Activated CD4-positive, CD25-positive, alpha-beta regulatory T cell treated with anti-CD3 and anti-CD28 coated beads, Interleukin-2, amount 50 U/mL, for 72 hours (primary cell): ENCODE measurements around the gene SNCB.
"Not testable (repeated sequence)": the region's sequence is repeated elsewhere in the genome, so short reads cannot be mapped to it uniquely, and the experiment has no call there.

ENCODE experiments used
- DNase-seq: peaks from one replicate; pipeline ENCODE4 v3.0.0; 2021

Gene SNCB

DNA sequence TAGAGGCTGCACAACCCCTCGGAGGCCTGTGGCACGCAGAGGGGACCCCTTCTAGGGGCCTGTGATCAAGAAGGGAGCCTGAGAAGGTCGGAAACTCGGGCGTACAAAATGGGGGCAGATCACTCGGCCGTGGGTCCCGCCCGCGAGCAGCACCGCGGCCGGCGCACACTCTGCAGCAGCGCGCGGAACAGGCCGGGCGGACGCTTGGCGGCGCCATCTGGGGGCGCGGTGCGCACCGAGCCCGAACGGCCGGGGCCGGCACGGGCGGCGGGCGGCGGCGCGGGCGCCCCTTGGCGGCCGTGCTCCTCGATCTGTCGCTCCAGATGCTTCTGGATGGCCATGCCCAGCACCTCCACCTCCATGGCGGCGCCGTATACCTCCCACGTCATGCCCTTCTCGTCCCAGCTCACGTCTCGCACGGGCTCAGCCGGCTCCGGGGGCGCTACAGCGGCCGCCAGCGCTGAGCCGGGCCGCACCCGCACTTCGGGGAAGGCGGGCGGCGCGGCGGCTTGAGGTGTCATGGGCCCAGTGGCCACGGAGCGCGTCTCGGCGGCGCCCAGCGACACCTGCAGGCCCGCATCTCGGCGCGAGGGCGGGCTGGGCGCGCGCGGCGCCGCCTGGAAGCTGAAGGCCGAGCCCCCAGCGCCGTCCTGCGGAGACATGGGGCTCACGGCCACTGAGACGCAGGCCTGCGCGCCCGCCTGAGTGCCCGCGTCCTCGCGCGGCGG lies 33.5 kb downstream of the SNCB start:
- peak; percentile 55 for DNase-seq

DNA sequence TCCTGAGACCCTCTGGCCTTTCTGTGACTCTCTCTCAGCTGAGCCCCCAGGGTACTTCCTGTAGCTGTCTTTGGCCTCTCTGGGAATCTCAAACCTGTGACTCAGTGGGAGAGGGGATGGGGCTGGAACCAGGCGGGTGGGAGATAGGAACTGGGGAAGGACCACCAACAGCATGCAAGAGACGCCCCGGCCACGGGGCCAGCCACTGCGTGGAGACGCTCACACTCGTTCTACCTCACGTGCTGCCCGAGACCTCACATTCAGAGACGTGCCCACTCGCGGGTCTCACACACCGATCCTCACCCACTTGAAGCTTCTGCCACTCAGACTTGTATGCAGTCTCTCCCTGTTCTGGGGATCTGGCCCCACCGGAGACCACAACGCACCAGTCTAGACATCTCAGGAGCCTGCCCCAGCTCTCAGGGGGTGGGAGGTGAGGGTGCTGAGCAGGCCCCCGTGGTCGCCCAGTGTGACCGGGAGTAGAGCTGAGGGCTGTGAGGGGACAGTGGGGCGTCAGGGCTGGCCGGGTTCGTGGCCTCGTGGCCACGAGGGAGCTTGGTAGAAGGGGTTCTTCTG lies 34.2 kb downstream of the SNCB start:
- DNase-seq = no peak

DNA sequence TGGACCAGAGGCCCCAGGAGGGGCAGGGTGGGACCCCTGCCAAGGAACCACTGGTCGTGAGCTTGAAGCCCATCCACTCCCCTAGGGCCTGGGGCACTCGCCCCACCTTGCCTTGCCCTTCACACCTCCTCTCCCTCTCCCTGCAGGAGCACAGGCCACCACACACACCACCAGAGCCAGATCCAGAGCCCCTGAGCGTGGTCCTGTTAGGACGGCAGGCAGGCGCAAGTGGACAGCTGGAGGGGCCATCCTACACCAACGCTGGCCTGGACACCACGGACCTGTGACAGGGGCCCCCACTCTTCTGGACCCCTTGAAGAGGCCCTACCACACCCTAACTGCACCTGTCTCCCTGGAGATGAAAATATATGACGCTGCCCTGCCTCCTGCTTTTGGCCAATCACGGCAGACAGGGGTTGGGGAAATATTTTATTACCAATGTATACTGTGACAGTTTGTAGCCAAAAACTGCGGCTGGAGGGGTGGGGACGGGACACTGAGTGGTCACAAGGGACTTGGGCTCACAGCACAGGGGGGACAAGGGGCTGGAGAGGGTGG lies 34.9 kb downstream of the SNCB start:
- DNase-seq = no peak

DNA sequence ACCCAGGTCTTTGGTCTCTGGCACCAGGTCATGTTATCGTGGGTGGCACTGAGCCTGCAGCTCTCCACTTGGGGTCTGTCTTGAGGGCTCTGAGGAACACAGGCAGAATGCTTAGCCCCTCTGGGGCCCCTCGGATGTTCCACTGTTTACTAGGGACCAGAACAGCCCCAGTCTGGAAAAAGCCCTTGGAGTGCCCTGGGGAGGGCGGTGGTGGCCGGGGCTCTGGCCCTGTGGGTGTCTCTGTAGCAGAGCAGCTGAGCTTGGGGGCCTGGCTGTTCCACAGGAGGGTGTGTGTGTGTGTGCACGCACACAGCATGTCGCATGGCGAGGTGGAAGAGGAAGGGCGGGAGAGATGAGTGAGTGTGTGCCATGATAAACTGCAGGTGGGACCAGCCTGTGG lies 35.8 kb downstream of the SNCB start:
- DNase-seq = no peak

DNA sequence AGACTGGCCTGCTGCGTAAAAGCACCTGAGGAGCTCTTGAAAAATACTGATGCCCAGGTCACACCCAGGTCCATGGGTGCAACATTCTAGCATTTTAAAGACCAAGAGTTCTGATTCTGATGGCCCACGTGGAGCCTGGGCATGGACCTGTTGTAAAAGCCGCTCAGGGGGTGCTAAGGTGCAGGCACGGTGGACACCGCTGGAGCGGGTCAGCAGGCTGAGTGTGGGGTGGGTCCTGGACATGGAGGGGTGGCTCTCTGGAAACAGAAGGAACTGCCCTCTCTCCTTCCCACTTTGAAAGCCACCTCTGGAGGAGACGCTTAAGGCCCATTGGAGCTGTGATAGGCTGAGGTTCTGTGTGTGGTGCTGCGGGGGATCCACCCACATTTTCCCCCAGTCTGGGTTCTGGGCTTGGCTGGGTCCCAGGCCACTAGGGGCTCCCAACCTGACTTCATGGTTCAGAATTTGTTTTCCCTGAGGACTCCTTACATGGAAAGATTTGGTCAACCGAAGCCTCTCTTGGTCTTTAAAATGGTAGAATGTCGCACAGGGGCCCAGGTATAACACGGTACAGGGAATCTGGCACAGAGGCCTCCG lies 37.0 kb downstream of the SNCB start:
- no peak for DNase-seq

DNA sequence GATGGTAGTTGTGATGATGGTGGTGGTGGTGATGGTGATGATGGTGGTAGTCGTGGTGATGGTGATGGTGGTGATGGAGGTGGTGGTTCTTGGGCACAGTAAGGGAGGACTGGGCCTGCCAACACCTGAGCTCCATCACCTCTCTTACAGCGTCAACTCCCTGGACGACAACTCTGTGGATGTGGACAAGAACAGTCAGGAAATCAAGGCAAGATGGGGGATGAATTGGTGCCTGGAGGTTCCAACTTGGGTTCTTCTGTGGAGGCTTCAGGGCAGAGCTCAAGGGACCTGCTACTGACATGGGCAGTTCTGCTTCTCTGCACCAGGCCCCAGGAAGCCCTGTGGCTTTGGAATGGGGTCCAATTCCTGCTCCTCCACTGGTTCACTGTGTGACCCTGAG lies 37.8 kb downstream of the SNCB start:
- no peak for DNase-seq

DNA sequence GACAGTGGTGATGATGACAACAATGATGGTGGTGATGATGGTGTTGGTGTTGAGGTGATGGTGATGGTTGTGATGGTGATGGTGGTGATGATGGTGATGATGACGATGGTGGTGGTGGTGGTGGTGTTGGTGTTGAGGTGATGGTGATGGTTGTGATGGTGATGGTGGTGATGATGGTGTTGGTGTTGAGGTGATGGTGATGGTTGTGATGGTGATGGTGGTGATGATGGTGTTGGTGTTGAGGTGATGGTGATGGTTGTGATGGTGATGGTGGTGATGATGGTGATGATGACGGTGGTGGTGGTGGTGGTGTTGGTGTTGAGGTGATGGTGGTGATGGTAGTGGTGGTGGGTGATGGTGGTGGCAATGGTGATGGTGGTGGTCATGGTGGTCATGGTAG lies 38.7 kb downstream of the SNCB start:
- not testable (repeated sequence) for DNase-seq

DNA sequence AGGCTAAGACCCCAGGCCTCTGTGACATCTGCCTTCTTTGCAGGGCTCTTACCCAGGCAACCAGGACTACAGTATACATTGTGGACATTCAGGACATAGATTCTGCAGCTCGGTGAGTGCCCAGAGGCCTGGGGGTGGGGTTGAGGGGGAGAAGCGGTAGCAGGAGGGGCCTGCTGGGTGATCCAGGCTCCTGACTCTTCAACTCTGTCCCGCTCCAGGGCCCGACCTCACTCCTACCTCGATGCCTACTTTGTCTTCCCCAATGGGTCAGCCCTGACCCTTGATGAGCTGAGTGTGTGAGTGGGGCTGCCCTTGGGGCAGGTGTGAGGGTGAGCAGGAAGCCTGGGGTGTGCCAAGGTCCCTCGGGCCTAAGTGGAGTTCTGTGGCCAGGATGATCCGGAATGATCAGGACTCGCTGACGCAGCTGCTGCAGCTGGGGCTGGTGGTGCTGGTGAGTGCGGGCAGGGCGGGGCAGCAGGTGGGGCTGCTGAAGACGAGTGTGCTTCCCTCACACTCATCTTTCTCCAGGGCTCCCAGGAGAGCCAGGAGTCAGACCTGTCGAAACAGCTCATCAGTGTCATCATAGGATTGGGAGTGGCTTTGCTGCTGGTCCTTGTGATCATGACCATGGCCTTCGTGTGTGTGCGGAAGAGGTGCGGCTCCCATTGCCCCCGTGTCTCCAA lies 40.2 kb downstream of the SNCB start:
- DNase-seq = no peak

DNA sequence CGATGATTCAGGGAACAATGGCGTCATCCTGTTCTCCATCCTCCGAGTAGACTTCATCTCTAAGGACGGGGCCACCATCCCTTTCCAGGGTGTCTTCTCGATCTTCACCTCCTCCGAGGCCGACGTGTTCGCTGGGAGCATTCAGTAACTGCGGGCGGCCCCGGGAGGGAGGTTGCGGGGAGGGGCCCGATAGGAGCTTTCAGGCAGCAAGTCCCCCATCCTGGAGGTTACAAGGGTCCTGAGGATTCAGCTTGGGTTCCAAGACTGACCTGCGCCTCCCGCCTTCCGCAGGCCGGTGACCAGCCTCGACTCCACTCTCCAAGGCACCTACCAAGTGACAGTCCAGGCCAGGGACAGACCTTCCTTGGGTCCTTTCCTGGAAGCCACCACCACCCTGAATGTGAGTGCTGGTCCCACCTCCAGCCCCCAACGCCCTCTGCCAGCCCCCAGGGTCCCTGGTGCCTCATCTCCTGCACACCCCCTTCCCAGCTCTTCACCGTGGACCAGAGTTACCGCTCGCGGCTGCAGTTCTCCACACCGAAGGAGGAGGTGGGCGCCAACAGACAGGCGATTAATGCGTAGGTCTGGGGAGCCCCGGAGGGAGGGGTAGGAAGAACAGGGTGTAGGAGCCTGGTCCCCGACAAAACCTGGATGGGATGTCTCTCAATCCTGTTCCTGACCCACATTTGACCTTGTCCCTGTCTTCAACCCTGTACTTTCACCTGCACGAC lies 41.1 kb downstream of the SNCB start:
- DNase-seq = no peak

DNA sequence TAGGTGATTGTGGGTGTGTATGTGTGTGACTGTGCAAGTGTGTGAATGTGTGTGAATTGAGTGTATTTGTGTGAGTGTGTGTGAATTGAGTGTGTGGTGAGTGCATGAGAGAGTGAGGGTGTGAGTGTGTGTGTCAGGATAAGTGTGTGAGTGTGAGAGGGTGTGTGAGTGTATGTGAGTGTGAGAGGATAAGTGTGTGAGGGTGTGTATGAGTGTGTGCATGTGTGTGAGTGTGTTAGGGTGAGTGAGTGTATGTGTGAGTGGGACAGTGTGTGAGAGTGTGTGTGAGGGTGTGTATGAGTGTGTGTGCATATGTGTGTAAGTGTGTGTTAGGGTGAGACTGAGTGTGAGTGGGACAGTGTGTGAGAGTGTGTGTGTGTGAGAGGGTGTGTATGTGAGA lies 42.0 kb downstream of the SNCB start:
- DNase-seq = no peak

DNA sequence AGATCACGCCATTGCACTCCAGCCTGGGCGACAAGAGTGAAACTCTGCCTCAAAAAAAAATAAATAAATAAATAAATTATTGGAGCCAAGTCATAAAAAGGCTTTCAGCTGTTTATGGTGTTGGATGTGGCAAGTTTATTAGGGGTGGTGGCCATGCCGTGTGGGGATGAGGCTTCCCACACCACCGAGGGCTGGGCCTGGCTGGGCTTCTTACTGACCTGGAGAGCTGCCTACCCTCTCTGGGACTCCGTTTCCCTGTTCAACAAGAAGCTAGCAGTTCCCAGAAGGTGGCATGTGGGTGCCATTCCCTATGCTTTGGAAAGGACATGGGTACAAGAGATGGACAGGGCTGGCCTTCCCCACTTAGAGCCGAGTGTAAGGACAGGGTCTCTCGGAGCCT lies 42.9 kb downstream of the SNCB start:
- no peak for DNase-seq

DNA sequence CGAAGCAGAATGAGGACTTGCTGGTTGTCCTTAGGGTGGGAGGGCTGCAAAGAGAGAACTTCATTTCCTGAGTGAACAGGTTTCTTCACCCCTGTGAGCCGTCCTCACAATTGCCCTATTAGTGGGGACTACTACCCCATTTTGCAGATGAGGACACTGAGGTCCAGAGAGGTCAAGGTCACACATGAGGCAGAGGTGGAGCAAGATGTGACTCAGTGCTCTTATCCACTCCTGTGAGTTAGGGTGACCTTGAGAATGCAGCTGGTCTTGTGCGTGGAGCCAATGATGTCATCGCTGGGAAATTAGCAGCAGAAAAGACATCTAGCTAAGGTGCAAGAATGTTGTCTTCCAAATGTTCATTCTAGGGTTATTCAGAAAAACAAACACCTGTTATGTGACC lies 47.3 kb downstream of the SNCB start:
- no peak for DNase-seq

DNA sequence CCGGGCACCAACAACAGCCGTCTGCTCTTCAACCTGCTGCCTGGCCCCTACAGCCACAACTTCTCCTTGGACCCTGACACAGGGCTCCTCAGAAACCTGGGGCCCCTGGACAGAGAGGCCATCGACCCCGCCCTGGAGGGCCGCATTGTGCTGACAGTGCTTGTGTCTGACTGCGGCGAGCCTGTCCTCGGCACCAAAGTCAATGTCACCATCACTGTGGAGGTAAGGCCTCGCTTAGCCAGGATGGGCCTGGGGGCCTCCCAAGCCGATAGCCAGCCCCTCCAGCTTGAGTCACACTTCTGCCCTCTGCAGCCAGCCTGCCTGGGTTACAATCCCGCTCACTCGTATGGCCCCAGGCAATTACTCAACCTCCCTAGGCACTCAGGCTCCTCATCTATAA lies 49.0 kb downstream of the SNCB start:
- no peak for DNase-seq

DNA sequence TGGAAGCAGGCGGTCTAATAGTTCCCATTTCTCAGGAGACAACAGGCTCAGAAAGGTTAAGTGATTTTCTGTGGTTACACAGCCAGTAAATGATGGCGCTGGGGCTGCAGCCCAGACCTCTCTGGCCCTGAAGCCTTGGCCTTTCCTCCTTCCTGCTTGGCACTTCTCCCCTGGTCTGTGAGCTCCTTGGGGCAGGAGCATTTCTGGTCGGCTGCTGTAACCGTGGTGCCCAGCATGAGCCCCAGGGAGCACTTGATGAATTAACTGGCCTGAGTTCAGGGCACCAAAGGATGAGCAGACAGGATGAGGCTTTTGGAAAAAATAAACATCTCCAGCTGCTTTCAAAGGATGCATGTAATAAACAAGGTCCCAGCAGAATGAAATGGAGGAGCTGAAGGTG lies 51.0 kb downstream of the SNCB start:
- no peak for DNase-seq

DNA sequence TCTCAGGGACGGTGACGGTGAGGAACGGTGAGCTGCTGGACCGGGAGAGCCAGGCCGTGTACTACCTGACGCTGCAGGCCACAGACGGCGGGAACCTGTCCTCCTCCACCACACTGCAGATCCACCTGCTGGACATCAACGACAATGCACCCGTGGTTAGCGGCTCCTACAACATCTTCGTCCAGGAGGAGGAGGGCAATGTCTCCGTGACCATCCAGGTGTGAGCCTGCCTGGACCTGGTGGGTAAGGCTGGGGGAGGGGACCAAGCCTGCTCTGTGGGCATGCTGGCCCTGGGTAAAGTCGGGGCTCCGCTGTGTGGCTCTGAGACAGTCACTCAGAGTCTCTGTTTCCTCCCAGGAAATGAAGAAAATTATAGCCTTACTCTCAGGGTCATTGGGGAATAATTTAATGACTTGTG lies 51.9 kb downstream of the SNCB start:
- no peak for DNase-seq

DNA sequence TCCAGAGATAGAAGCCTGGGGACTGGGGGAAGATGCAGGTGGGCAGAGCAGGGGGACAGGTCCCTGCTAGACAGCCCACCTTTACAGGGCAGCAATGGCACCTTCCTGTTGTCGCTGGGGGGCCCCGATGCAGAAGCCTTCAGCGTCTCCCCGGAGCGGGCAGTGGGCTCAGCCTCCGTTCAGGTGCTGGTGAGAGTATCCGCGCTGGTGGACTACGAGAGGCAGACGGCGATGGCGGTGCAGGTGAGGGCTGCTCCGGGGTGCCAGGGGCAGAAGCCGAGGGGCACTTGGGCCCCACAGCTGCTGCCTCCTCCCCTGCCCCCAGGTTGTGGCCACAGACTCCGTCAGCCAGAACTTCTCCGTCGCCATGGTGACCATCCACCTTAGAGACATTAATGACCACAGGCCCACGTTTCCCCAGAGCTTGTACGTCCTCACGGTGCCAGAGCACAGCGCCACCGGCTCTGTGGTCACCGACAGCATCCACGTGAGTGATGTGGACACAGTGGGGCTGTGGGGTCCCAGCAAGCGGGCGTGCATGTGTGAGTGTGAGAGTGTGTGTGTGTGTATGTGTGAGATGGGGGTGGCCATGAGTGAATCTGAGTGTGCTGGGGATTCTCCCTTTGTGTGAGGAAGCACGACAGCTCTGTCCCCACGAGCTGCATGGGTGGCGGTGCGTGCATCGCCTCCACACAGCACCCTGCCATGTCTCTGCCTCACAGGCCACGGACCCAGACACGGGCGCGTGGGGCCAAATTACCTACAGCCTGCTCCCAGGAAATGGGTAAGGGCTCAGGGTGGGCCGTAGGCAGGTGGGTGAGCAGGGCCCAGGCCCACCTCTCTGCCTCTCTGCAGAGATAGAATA lies 52.8 kb downstream of the SNCB start:
- DNase-seq = no peak

DNA sequence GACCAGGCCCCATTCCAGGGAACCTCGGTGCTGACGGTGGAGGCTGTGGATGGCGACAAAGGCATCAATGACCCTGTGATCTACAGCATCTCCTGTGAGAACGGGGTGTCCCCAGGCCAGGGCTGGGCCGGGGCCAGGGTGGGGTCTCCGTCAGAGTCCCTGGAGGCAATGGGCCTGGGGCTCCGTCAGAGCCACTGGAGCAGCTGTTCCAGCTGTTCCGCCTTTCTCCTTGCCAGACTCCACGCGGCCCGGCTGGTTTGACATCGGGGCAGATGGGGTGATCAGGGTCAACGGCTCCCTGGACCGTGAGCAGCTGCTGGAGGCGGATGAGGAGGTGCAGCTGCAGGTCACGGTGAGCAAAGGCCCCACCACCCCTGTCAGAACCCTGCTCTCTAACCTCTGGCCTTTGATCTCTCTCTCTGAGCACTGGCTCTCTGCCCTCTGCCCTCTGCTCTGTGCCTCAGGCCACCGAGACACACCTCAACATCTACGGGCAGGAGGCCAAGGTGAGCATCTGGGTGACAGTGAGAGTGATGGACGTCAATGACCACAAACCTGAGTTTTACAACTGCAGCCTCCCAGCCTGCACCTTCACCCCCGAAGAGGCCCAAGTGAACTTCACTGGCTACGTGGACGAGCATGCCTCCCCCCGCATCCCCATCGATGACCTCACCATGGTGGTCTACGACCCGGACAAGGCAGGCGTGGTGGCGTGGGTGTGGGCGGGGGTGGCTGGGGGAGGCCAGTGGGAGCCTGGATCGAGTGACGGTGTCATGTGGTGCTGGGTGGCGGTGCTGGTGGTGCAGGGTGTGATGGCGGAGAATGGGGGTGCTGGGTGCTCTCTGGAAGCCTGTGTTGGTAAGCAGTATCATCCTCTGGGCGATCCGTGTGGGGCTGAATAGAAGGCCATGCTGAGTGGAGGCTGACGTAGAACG lies 54.6 kb downstream of the SNCB start:
- no peak for DNase-seq

DNA sequence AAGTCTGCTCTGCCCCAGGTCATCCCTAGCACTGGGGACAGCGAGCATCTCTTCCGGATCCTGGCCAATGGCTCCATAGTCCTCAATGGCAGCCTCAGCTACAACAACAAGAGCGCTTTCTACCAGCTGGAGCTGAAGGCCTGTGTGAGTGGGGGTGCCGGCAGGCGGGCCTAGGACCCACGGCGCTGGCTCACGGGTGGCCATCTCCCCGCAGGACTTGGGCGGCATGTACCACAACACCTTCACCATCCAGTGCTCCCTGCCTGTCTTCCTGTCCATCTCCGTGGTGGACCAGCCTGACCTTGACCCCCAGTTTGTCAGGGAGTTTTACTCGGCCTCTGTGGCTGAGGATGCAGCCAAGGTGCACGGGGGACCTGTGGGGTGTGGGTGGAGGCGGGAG lies 55.3 kb downstream of the SNCB start:
- no peak for DNase-seq

DNA sequence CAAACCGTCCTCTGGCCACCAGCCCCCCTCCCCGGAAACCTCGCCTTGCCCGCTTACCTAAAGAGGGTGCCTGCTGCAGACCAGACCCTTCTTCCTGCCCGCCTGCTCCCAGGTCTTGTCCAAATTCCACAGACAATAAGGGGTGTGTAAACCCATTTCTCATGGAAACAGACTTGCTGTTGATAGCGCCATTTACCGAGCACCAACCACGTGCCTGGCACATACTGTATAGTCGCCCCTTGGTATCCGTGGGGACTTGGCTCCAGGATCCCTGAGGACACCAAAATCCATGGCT lies 56.1 kb downstream of the SNCB start:
- no peak for DNase-seq

DNA sequence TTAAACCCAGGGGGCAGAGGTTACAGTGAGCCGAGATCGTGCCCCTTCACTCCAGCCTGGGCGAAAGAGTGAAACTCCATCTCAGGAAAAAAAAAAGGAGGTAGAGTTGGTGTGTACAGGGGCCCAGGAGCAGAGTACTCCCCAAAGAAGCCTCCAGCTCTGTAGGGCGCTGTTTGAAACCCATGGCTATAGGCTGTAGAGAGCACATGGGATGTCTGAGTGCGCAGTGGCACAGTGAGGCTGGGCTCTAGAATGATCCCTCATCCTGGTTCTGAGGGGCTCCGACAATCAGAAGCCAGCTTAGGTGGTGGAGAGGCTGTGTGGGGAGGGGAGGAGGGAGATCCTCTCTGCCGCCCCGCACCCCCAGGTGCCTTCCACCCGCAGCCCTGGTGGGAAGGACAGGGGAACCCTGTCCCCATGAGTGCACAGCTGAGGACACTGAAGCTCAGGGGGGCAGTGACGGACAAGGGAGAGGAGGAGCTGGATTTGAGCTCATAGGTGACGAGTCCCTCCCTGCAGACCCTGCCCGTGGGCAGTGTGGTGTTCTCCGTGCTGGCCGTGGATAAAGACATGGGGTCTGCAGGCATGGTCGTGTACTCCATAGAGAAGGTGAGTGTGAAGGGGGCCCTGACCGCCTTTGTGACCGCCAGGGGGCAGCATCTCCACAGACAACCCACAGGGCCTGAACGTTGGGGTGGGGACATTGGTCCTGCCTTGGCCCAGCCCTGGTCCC lies 56.6 kb downstream of the SNCB start:
- DNase-seq = peak; percentile 87
